Measurements from ENCODE around the gene CCNG1. TPM values are rescaled to one million over a fixed set of nuclear protein-coding genes. Genes with fewer than 3 reads are reported as not detected.

CCNG1 gene
- total and polyA plus RNA-seq, 5 donors from 2014 or later, result 82.5 to 169 (median 150) TPM

- Histone ChIP-seq H3K9me3 (ENCODE audit: control insufficient read depth in 2 of 2, low read length in 2 of 2) (no peaks in the 10 kb centered on the region), H3K27me3 (ENCODE audit: control insufficient read depth, insufficient read depth, low read length) (no peaks in the 10 kb centered on the region), H3K4me1 (ENCODE audit: control insufficient read depth, insufficient read depth, low read length, poor library complexity, severe bottlenecking) (peaks cover 32% of the 10 kb centered on the region), H3K36me3 (ENCODE audit: control insufficient read depth, insufficient read depth, low read length) (peaks cover 25% of the 10 kb centered on the region), H3K27ac (ENCODE audit: insufficient read depth, low read length, poor library complexity, severe bottlenecking) (no peak overlapping the region), H3K4me3 (ENCODE audit: low read depth, low read length) (no peak overlapping the region)
- Mint-ChIP-seq H3K9me3 (no peaks in the 10 kb centered on the region), H3K36me3 (peaks cover 18% of the 10 kb centered on the region), H3K27me3 (peaks cover 9% of the 10 kb centered on the region), H3K4me3 (peak overlapping the region in 2 of 4 donors; percentile 9 to 31), H3K27ac (peak overlapping the region in 1 of 3 donors; percentile 66), H3K4me1 (peaks cover 13 to 45% (median 32%) of the 10 kb centered on the region in 4 donors)
- no peak for DNase-seq
- no peak for ATAC-seq (ENCODE audit: low read depth in 2 of 2)
These were observed 18.7 kb downstream of the CCNG1 start for GRCh38 chr5:163456029-163456589.

- Histone ChIP-seq H3K27me3 (ENCODE audit: control insufficient read depth, insufficient read depth, low read length) (no peaks in the 10 kb centered on the region), H3K36me3 (ENCODE audit: control insufficient read depth, insufficient read depth, low read length) (peaks cover 25% of the 10 kb centered on the region), H3K4me3 (ENCODE audit: low read depth, low read length) (no peak overlapping the region), H3K4me1 (ENCODE audit: control insufficient read depth, insufficient read depth, low read length, poor library complexity, severe bottlenecking) (peaks cover 36% of the 10 kb centered on the region), H3K9me3 (ENCODE audit: control insufficient read depth in 2 of 2, low read length in 2 of 2) (no peaks in the 10 kb centered on the region), H3K27ac (ENCODE audit: insufficient read depth, low read length, poor library complexity, severe bottlenecking) (no peak overlapping the region)
- peak overlapping the region in 1 of 4 donors; percentile 9 for H3K4me3 Mint-ChIP-seq
- peaks cover 17 to 51% (median 36%) of the 10 kb centered on the region in 4 donors for H3K4me1 Mint-ChIP-seq
- peaks cover 18% of the 10 kb centered on the region for H3K36me3 Mint-ChIP-seq
- H3K27ac Mint-ChIP-seq, result peak overlapping the region in 2 of 3 donors; percentile 36 to 92
- no peaks in the 10 kb centered on the region for H3K9me3 Mint-ChIP-seq
- ATAC-seq (ENCODE audit: low read depth in 2 of 2), result no peak
- peaks cover 9% of the 10 kb centered on the region for H3K27me3 Mint-ChIP-seq
- no peak for DNase-seq
These were observed 19.4 kb downstream of the CCNG1 start for GRCh38 chr5:163456840-163457239.

- ATAC-seq (ENCODE audit: low read depth in 2 of 2) (no peak), DNase-seq (peak in 1 of 3 donors; percentile 31)
- H3K27me3 Mint-ChIP-seq, result peaks cover 9% of the 10 kb centered on the region
- H3K4me3 Mint-ChIP-seq, result peak overlapping the region; percentile 95 to 99 (median 98)
- H3K27ac ChIP-seq (ENCODE audit: insufficient read depth, low read length, poor library complexity, severe bottlenecking), result peak overlapping the region; percentile 97
- peak overlapping the region; percentile 90 for H3K4me3 ChIP-seq (ENCODE audit: low read depth, low read length)
- peaks cover 18 to 65% (median 44%) of the 10 kb centered on the region in 4 donors for H3K4me1 Mint-ChIP-seq
- no peaks in the 10 kb centered on the region for H3K9me3 Mint-ChIP-seq
- no peaks in the 10 kb centered on the region for H3K27me3 ChIP-seq (ENCODE audit: control insufficient read depth, insufficient read depth, low read length)
- H3K36me3 ChIP-seq (ENCODE audit: control insufficient read depth, insufficient read depth, low read length), result peaks cover 15% of the 10 kb centered on the region
- no peaks in the 10 kb centered on the region for H3K9me3 ChIP-seq (ENCODE audit: control insufficient read depth in 2 of 2, low read length in 2 of 2)
- H3K27ac Mint-ChIP-seq, result peak overlapping the region; percentile 98 to 100 (median 100)
- H3K36me3 Mint-ChIP-seq, result peaks cover 18% of the 10 kb centered on the region
- H3K4me1 ChIP-seq (ENCODE audit: control insufficient read depth, insufficient read depth, low read length, poor library complexity, severe bottlenecking), result peaks cover 52% of the 10 kb centered on the region
These were observed 21.5 kb downstream of the CCNG1 start for GRCh38 chr5:163458778-163459385.

GRCh38 chr5:163459462-163459818 is 22.0 kb downstream of the CCNG1 start:
- peaks cover 9% of the 10 kb centered on the region for H3K27me3 Mint-ChIP-seq
- Histone ChIP-seq H3K4me1 (ENCODE audit: control insufficient read depth, insufficient read depth, low read length, poor library complexity, severe bottlenecking) (peaks cover 52% of the 10 kb centered on the region), H3K9me3 (ENCODE audit: control insufficient read depth in 2 of 2, low read length in 2 of 2) (no peaks in the 10 kb centered on the region), H3K36me3 (ENCODE audit: control insufficient read depth, insufficient read depth, low read length) (peaks cover 13% of the 10 kb centered on the region), H3K4me3 (ENCODE audit: low read depth, low read length) (peak overlapping the region; percentile 90), H3K27me3 (ENCODE audit: control insufficient read depth, insufficient read depth, low read length) (no peaks in the 10 kb centered on the region), H3K27ac (ENCODE audit: insufficient read depth, low read length, poor library complexity, severe bottlenecking) (peak overlapping the region; percentile 97)
- DNase-seq (peak in 1 of 3 donors; percentile 47), ATAC-seq (ENCODE audit: low read depth in 2 of 2) (no peak)
- H3K4me1 Mint-ChIP-seq, result peaks cover 18 to 65% (median 44%) of the 10 kb centered on the region in 4 donors
- H3K27ac Mint-ChIP-seq, result peak overlapping the region; percentile 98 to 100 (median 100)
- H3K36me3 Mint-ChIP-seq, result peaks cover 18% of the 10 kb centered on the region
- H3K4me3 Mint-ChIP-seq, result peak overlapping the region; percentile 95 to 99 (median 98)
- no peaks in the 10 kb centered on the region for H3K9me3 Mint-ChIP-seq

- Histone ChIP-seq H3K36me3 (ENCODE audit: control insufficient read depth, insufficient read depth, low read length) (peaks cover 8% of the 10 kb centered on the region), H3K4me1 (ENCODE audit: control insufficient read depth, insufficient read depth, low read length, poor library complexity, severe bottlenecking) (peaks cover 52% of the 10 kb centered on the region), H3K9me3 (ENCODE audit: control insufficient read depth in 2 of 2, low read length in 2 of 2) (no peaks in the 10 kb centered on the region), H3K27me3 (ENCODE audit: control insufficient read depth, insufficient read depth, low read length) (no peaks in the 10 kb centered on the region), H3K4me3 (ENCODE audit: low read depth, low read length) (peak within 1 kb of the TSS; percentile 90), H3K27ac (ENCODE audit: insufficient read depth, low read length, poor library complexity, severe bottlenecking) (peak within 1 kb of the TSS; percentile 97)
- peak within 1 kb of the TSS; percentile 98 to 100 (median 100) for H3K27ac Mint-ChIP-seq
- peaks cover 13% of the 10 kb centered on the region for H3K36me3 Mint-ChIP-seq
- no peaks in the 10 kb centered on the region for H3K9me3 Mint-ChIP-seq
- H3K4me3 Mint-ChIP-seq, result peak within 1 kb of the TSS; percentile 95 to 99 (median 98)
- DNase-seq (peak; percentile 91 to 99 (median 98)), ATAC-seq (ENCODE audit: low read depth in 2 of 2) (peak; percentile 86 to 89)
- H3K27me3 Mint-ChIP-seq, result peaks cover 9% of the 10 kb centered on the region
- H3K4me1 Mint-ChIP-seq, result peaks cover 19 to 63% (median 40%) of the 10 kb centered on the region in 4 donors
These were observed 22.6 kb downstream of the CCNG1 start, which contains the start of gene NUDCD2 for GRCh38 chr5:163459819-163460561. Gene NUDCD2 (minus strand): TSS chr5:163460102. CDS start chr5:163460050, 52 bp downstream.

GRCh38 chr5:163460562-163461171 is 23.3 kb downstream of the CCNG1 start, which contains the start of gene HMMR:
Gene HMMR (plus strand): TSS chr5:163460632. CDS start chr5:163460693, 61 bp downstream.
- ATAC-seq (ENCODE audit: low read depth in 2 of 2) (no peak), DNase-seq (no peak)
- H3K27me3 ChIP-seq (ENCODE audit: control insufficient read depth, insufficient read depth, low read length), result no peaks in the 10 kb centered on the region
- peaks cover under 1% of the 10 kb centered on the region for H3K36me3 ChIP-seq (ENCODE audit: control insufficient read depth, insufficient read depth, low read length)
- peak within 1 kb of the TSS; percentile 98 to 100 (median 100) for H3K27ac Mint-ChIP-seq
- no peaks in the 10 kb centered on the region for H3K9me3 ChIP-seq (ENCODE audit: control insufficient read depth in 2 of 2, low read length in 2 of 2)
- peak within 1 kb of the TSS; percentile 97 for H3K27ac ChIP-seq (ENCODE audit: insufficient read depth, low read length, poor library complexity, severe bottlenecking)
- peaks cover 52% of the 10 kb centered on the region for H3K4me1 ChIP-seq (ENCODE audit: control insufficient read depth, insufficient read depth, low read length, poor library complexity, severe bottlenecking)
- H3K4me3 Mint-ChIP-seq, result peak within 1 kb of the TSS; percentile 95 to 99 (median 98)
- peaks cover 9% of the 10 kb centered on the region for H3K27me3 Mint-ChIP-seq
- peaks cover 9% of the 10 kb centered on the region for H3K36me3 Mint-ChIP-seq
- no peaks in the 10 kb centered on the region for H3K9me3 Mint-ChIP-seq
- H3K4me1 Mint-ChIP-seq, result peaks cover 17 to 60% (median 38%) of the 10 kb centered on the region in 4 donors
- H3K4me3 ChIP-seq (ENCODE audit: low read depth, low read length), result peak within 1 kb of the TSS; percentile 90

- Mint-ChIP-seq H3K9me3 (no peaks in the 10 kb centered on the region), H3K36me3 (no peaks in the 10 kb centered on the region), H3K4me3 (peak overlapping the region in 3 of 4 donors; percentile 4 to 99 (median 83)), H3K27me3 (peaks cover 9% of the 10 kb centered on the region), H3K27ac (peak overlapping the region in 1 of 3 donors; percentile 70), H3K4me1 (peaks cover 12 to 51% (median 39%) of the 10 kb centered on the region in 4 donors)
- no peaks in the 10 kb centered on the region for H3K36me3 ChIP-seq (ENCODE audit: control insufficient read depth, insufficient read depth, low read length)
- peaks cover 46% of the 10 kb centered on the region for H3K4me1 ChIP-seq (ENCODE audit: control insufficient read depth, insufficient read depth, low read length, poor library complexity, severe bottlenecking)
- H3K4me3 ChIP-seq (ENCODE audit: low read depth, low read length), result no peak overlapping the region
- no peaks in the 10 kb centered on the region for H3K9me3 ChIP-seq (ENCODE audit: control insufficient read depth in 2 of 2, low read length in 2 of 2)
- ATAC-seq (ENCODE audit: low read depth in 2 of 2) (no peak), DNase-seq (no peak)
- H3K27ac ChIP-seq (ENCODE audit: insufficient read depth, low read length, poor library complexity, severe bottlenecking), result peak overlapping the region; percentile 97
- H3K27me3 ChIP-seq (ENCODE audit: control insufficient read depth, insufficient read depth, low read length), result no peaks in the 10 kb centered on the region
These were observed 25.7 kb downstream of the CCNG1 start for GRCh38 chr5:163463063-163463435.

Data from CD4-positive, CD25-positive, alpha-beta regulatory T cell (primary cell).